Uterus (tissue), 2 donors: ENCODE results near the gene PSEN2.

Experiments
- POLR2A ChIP-seq, 2 donors: fragments of 450-650 bp; IDR thresholded peaks; one replicate each; pipeline ENCODE4 v1.6.1; 2016; ENCODE audit warnings: antibody characterized with exemption in 2 of 2, mild to moderate bottlenecking in 1 of 2, moderate library complexity in 1 of 2
- TF ChIP-seq, protein P1 (sequence below), 4 experiments: fragments of 200-600 bp in 2 of 4; fragments of 450-650 bp in 2 of 4; sonication (generic) in 2 of 4; IDR thresholded peaks; one replicate each; pipeline ENCODE4 v1.5.1; 2016 to 2019; ENCODE audit warnings: antibody characterized with exemption in 4 of 4, mild to moderate bottlenecking in 2 of 4, moderate library complexity in 1 of 4

GRCh38 chr1:226908419-226908818 is 38.0 kb downstream of the PSEN2 start:
- TF ChIP-seq, protein P1, sequence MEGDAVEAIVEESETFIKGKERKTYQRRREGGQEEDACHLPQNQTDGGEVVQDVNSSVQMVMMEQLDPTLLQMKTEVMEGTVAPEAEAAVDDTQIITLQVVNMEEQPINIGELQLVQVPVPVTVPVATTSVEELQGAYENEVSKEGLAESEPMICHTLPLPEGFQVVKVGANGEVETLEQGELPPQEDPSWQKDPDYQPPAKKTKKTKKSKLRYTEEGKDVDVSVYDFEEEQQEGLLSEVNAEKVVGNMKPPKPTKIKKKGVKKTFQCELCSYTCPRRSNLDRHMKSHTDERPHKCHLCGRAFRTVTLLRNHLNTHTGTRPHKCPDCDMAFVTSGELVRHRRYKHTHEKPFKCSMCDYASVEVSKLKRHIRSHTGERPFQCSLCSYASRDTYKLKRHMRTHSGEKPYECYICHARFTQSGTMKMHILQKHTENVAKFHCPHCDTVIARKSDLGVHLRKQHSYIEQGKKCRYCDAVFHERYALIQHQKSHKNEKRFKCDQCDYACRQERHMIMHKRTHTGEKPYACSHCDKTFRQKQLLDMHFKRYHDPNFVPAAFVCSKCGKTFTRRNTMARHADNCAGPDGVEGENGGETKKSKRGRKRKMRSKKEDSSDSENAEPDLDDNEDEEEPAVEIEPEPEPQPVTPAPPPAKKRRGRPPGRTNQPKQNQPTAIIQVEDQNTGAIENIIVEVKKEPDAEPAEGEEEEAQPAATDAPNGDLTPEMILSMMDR (IDR thresholded peaks at IDR 0.05), result no peak
- no peak for TF ChIP-seq POLR2A (IDR thresholded peaks at IDR 0.05)
